ENCODE data around the gene TAS1R1. TPM values are rescaled to one million over a fixed set of nuclear protein-coding genes. Genes with fewer than 3 reads are reported as not detected.

Gene TAS1R1
- total and polyA plus RNA-seq, 3 experiments from 2014 or later = not detected

DNA sequence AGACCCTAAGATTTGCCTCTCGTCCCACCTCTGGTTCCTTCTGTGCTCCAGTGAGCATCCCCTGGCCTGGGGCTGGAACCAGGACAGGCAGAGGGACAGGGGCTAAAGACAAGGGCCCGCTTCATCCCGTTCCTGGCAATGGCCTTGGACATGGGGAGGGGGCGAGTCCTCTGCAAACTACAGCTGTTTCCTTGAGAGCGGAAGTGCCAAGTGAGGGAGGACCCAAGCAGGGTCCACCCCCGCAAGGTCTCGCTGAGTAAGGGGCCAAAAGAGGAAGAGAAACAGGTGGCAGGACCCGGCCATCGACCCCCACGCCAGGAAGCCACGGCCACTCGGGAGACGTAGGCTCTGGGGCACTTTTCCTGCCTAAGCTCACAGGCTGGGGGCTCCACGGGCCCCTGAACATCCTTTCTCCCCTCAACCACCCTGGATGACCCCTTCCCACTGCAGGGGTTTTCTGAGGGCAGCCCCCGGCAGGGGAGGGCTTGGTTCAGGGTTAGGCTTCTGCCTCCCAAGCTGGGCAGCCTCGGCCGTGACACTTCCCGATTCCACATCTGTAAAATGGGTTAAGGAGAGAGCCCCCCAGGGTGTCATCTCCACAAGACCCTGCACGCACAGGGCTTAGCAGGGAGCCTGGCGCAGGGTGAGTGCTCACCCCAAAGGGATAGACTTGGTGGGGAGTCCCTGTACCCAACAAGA is 45.7 kb upstream of the TAS1R1 start:
- Histone ChIP-seq H3K27ac (ENCODE audit: low read depth, low read length) (no peak overlapping the region), H3K4me3 (ENCODE audit: low read length) (no peak overlapping the region), H3K4me1 (ENCODE audit: insufficient read depth, low read length) (no peaks in the 10 kb centered on the region), H3K9me3 (ENCODE audit: low read length) (no peaks in the 10 kb centered on the region), H3K36me3 (ENCODE audit: insufficient read depth, low read length) (no peaks in the 10 kb centered on the region), H3K27me3 (ENCODE audit: insufficient read depth, low read length, poor library complexity, severe bottlenecking) (peaks cover 5% of the 10 kb centered on the region)
- CTCF ChIA-PET = interaction anchor here (0.8 to 0.9 kb wide), 2 partner anchors 19 to 20 kb away, joined by 3 read pairs; no protein-coding TSS in a partner anchor
- no peak for DNase-seq
- POLR2A ChIA-PET = no interaction called here
- no peaks in the 10 kb centered on the region for H3K4me1 Mint-ChIP-seq
- H3K27ac Mint-ChIP-seq = no peak overlapping the region
- H3K27me3 Mint-ChIP-seq = peaks cover 2 to 6% of the 10 kb centered on the region in 2 donors
- no peak overlapping the region for H3K4me3 Mint-ChIP-seq
- no peaks in the 10 kb centered on the region for H3K9me3 Mint-ChIP-seq
- no peaks in the 10 kb centered on the region for H3K36me3 Mint-ChIP-seq

GRCh38 chr1:6509919-6510291 is 45.2 kb upstream of the TAS1R1 start:
- Mint-ChIP-seq H3K9me3 (no peaks in the 10 kb centered on the region), H3K27ac (no peak overlapping the region), H3K4me3 (no peak overlapping the region), H3K27me3 (peaks cover 2 to 6% of the 10 kb centered on the region in 2 donors), H3K36me3 (no peaks in the 10 kb centered on the region), H3K4me1 (no peaks in the 10 kb centered on the region)
- no peaks in the 10 kb centered on the region for H3K9me3 ChIP-seq (ENCODE audit: low read length)
- no peak overlapping the region for H3K27ac ChIP-seq (ENCODE audit: low read depth, low read length)
- H3K4me3 ChIP-seq (ENCODE audit: low read length) = no peak overlapping the region
- ChIA-PET POLR2A (no interaction called here), CTCF (no interaction called here)
- peaks cover 5% of the 10 kb centered on the region for H3K27me3 ChIP-seq (ENCODE audit: insufficient read depth, low read length, poor library complexity, severe bottlenecking)
- no peaks in the 10 kb centered on the region for H3K36me3 ChIP-seq (ENCODE audit: insufficient read depth, low read length)
- no peaks in the 10 kb centered on the region for H3K4me1 ChIP-seq (ENCODE audit: insufficient read depth, low read length)
- DNase-seq = no peak

GRCh38 chr1:6510493-6510892 is 44.6 kb upstream of the TAS1R1 start:
- H3K36me3 Mint-ChIP-seq = no peaks in the 10 kb centered on the region
- no peaks in the 10 kb centered on the region for H3K4me1 Mint-ChIP-seq
- Histone ChIP-seq H3K27me3 (ENCODE audit: insufficient read depth, low read length, poor library complexity, severe bottlenecking) (peaks cover 5% of the 10 kb centered on the region), H3K36me3 (ENCODE audit: insufficient read depth, low read length) (no peaks in the 10 kb centered on the region), H3K27ac (ENCODE audit: low read depth, low read length) (no peak overlapping the region), H3K4me3 (ENCODE audit: low read length) (no peak overlapping the region), H3K9me3 (ENCODE audit: low read length) (no peaks in the 10 kb centered on the region), H3K4me1 (ENCODE audit: insufficient read depth, low read length) (no peaks in the 10 kb centered on the region)
- no peak overlapping the region for H3K27ac Mint-ChIP-seq
- H3K27me3 Mint-ChIP-seq = peaks cover 2 to 6% of the 10 kb centered on the region in 2 donors
- CTCF ChIA-PET = no interaction called here
- no peak for DNase-seq
- H3K9me3 Mint-ChIP-seq = no peaks in the 10 kb centered on the region
- POLR2A ChIA-PET = no interaction called here
- no peak overlapping the region for H3K4me3 Mint-ChIP-seq

GRCh38 chr1:6511056-6511455 is 44.1 kb upstream of the TAS1R1 start:
- POLR2A ChIA-PET = no interaction called here

DNA sequence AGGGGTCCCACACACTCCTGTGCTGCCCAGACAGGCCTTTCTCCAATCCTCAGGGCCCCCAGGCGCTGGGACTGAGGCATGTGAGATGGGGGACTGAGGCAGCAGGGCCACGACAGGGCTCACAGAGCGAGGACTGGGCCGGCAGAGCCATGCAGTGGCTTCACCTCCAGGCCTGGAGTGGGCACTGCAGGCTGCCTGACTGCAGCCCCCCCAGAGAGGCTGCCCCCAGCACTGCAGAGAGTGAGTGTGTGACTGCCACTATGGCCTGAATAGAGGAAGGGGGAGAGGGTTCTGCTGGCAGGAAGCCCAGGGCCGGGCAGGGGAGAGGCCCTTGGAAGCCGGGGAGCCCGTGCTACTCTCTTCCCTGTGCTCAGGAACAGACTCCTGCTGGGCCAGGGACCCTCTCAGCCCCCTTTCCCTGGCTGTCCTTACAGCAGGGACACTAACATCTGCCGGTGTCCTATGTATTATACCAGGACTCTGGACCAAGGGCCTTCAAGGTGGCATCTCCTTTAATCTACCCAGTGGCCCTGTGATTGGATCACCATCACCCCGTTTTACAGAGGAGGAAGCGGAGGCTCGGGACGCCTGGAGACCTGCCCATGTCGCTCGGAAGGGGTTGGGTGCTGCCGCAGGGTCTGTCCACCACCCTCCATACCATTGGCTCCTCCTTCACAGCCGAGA is 43.4 kb upstream of the TAS1R1 start:
- no peak for DNase-seq
- H3K27ac Mint-ChIP-seq = no peak overlapping the region

More at GRCh38 chr1:6511056-6511455, 44.1 kb upstream of the TAS1R1 start:
- no peaks in the 10 kb centered on the region for H3K36me3 ChIP-seq (ENCODE audit: insufficient read depth, low read length)
- CTCF ChIA-PET = no interaction called here
- no peaks in the 10 kb centered on the region for H3K9me3 ChIP-seq (ENCODE audit: low read length)
- no peak overlapping the region for H3K27ac ChIP-seq (ENCODE audit: low read depth, low read length)
- Mint-ChIP-seq H3K4me3 (no peak overlapping the region), H3K27me3 (peaks cover 2 to 6% of the 10 kb centered on the region in 2 donors), H3K36me3 (no peaks in the 10 kb centered on the region), H3K9me3 (no peaks in the 10 kb centered on the region), H3K27ac (no peak overlapping the region), H3K4me1 (no peaks in the 10 kb centered on the region)
- peaks cover 5% of the 10 kb centered on the region for H3K27me3 ChIP-seq (ENCODE audit: insufficient read depth, low read length, poor library complexity, severe bottlenecking)
- H3K4me3 ChIP-seq (ENCODE audit: low read length) = no peak overlapping the region
- no peaks in the 10 kb centered on the region for H3K4me1 ChIP-seq (ENCODE audit: insufficient read depth, low read length)
- DNase-seq = no peak

GRCh38 chr1:6512245-6512907 is 42.7 kb upstream of the TAS1R1 start:
- no peaks in the 10 kb centered on the region for H3K27me3 Mint-ChIP-seq
- H3K4me3 ChIP-seq (ENCODE audit: low read length) = no peak overlapping the region
- no peaks in the 10 kb centered on the region for H3K4me1 ChIP-seq (ENCODE audit: insufficient read depth, low read length)
- no peaks in the 10 kb centered on the region for H3K36me3 ChIP-seq (ENCODE audit: insufficient read depth, low read length)
- H3K9me3 ChIP-seq (ENCODE audit: low read length) = no peaks in the 10 kb centered on the region
- H3K27ac Mint-ChIP-seq = peak overlapping the region in 1 of 8 donors; percentile 33
- no peak overlapping the region for H3K27ac ChIP-seq (ENCODE audit: low read depth, low read length)
- ChIA-PET CTCF (no interaction called here), POLR2A (no interaction called here)
- H3K9me3 Mint-ChIP-seq = no peaks in the 10 kb centered on the region
- DNase-seq = no peak
- H3K36me3 Mint-ChIP-seq = no peaks in the 10 kb centered on the region
- H3K4me1 Mint-ChIP-seq = no peaks in the 10 kb centered on the region
- no peak overlapping the region for H3K4me3 Mint-ChIP-seq
- peaks cover 5% of the 10 kb centered on the region for H3K27me3 ChIP-seq (ENCODE audit: insufficient read depth, low read length, poor library complexity, severe bottlenecking)

More for the DNA sequence above, 43.4 kb upstream of the TAS1R1 start:
- Mint-ChIP-seq H3K36me3 (no peaks in the 10 kb centered on the region), H3K27me3 (peaks cover 1 to 5% of the 10 kb centered on the region in 2 donors), H3K4me1 (no peaks in the 10 kb centered on the region), H3K9me3 (no peaks in the 10 kb centered on the region), H3K4me3 (no peak overlapping the region)
- H3K9me3 ChIP-seq (ENCODE audit: low read length) = no peaks in the 10 kb centered on the region
- H3K36me3 ChIP-seq (ENCODE audit: insufficient read depth, low read length) = no peaks in the 10 kb centered on the region
- H3K4me1 ChIP-seq (ENCODE audit: insufficient read depth, low read length) = no peaks in the 10 kb centered on the region
- ChIA-PET POLR2A (no interaction called here), CTCF (no interaction called here)
- no peak overlapping the region for H3K4me3 ChIP-seq (ENCODE audit: low read length)
- peaks cover 5% of the 10 kb centered on the region for H3K27me3 ChIP-seq (ENCODE audit: insufficient read depth, low read length, poor library complexity, severe bottlenecking)
- no peak overlapping the region for H3K27ac ChIP-seq (ENCODE audit: low read depth, low read length)

DNA sequence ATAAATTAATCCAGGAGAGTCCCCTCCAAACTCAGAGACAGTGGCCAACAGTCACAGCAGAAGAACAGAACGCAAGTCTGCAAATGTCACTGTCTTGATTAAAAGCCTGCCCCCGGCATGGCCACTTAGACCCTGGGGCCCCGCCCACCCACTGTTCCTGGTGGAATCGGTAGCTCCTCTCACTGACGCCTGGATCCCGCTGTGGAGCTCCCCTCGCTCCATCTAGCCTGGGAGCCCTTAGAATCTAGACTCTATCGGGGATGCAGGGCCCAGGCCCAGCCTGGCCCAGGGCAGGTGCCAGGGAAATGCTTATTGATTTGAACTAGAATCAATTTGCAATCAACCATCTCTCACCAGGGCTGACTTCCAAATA is 42.2 kb upstream of the TAS1R1 start:
- POLR2A ChIA-PET = no interaction called here
- CTCF ChIA-PET = no interaction called here
- H3K27ac Mint-ChIP-seq = peak overlapping the region in 2 of 8 donors; percentile 33 to 65

GRCh38 chr1:6513320-6513801 is 41.7 kb upstream of the TAS1R1 start:
- no peak for DNase-seq
- Mint-ChIP-seq H3K36me3 (no peaks in the 10 kb centered on the region), H3K4me3 (no peak overlapping the region), H3K4me1 (no peaks in the 10 kb centered on the region), H3K9me3 (no peaks in the 10 kb centered on the region), H3K27me3 (no peaks in the 10 kb centered on the region), H3K27ac (peak overlapping the region in 1 of 8 donors; percentile 65)
- CTCF ChIA-PET = no interaction called here
- no peak overlapping the region for H3K27ac ChIP-seq (ENCODE audit: low read depth, low read length)
- H3K27me3 ChIP-seq (ENCODE audit: insufficient read depth, low read length, poor library complexity, severe bottlenecking) = peaks cover 3% of the 10 kb centered on the region
- H3K36me3 ChIP-seq (ENCODE audit: insufficient read depth, low read length) = no peaks in the 10 kb centered on the region
- H3K9me3 ChIP-seq (ENCODE audit: low read length) = no peaks in the 10 kb centered on the region
- POLR2A ChIA-PET = no interaction called here
- no peaks in the 10 kb centered on the region for H3K4me1 ChIP-seq (ENCODE audit: insufficient read depth, low read length)
- H3K4me3 ChIP-seq (ENCODE audit: low read length) = no peak overlapping the region

More for the DNA sequence above, 42.2 kb upstream of the TAS1R1 start:
- Histone ChIP-seq H3K4me3 (ENCODE audit: low read length) (no peak overlapping the region), H3K9me3 (ENCODE audit: low read length) (no peaks in the 10 kb centered on the region), H3K27me3 (ENCODE audit: insufficient read depth, low read length, poor library complexity, severe bottlenecking) (peaks cover 5% of the 10 kb centered on the region), H3K4me1 (ENCODE audit: insufficient read depth, low read length) (no peaks in the 10 kb centered on the region), H3K27ac (ENCODE audit: low read depth, low read length) (no peak overlapping the region), H3K36me3 (ENCODE audit: insufficient read depth, low read length) (no peaks in the 10 kb centered on the region)
- Mint-ChIP-seq H3K9me3 (no peaks in the 10 kb centered on the region), H3K4me1 (no peaks in the 10 kb centered on the region), H3K27me3 (no peaks in the 10 kb centered on the region), H3K4me3 (no peak overlapping the region), H3K36me3 (no peaks in the 10 kb centered on the region)
- no peak for DNase-seq
